WTC11 (cell line): Measurements from ENCODE around the gene ZC3H8. TPM values are rescaled to one million over a fixed set of nuclear protein-coding genes. Genes with fewer than 3 reads are reported as not detected.

Experiments
- ATAC-seq: fragments of 200-7000 bp; cut with Tn5 transposase; 2 replicates; pipeline ENCODE4 v1.10.0; 2021; ENCODE audit warnings: mild to moderate bottlenecking, moderate library complexity
- CTCF ChIA-PET: fragments of 300-600 bp; sonication (Branson Sonifier 250); formaldehyde crosslinking; loops from one replicate; lab custom pipeline; 2021; ENCODE audit warnings: antibody characterized with exemption; lab: Charles Lee
- POLR2A ChIA-PET: fragments of 350-600 bp; sonication (Branson Sonifier 250); formaldehyde crosslinking; loops from one replicate; lab custom pipeline; 2021; ENCODE audit warnings: antibody characterized with exemption; lab: Charles Lee
- DNase-seq: peaks from one replicate; pipeline ENCODE4 v3.0.0; 2021; ENCODE audit warnings: low spot score
- H3K27ac Mint-ChIP-seq: 2 replicates; pipeline ENCODE4 v1.8.0; 2021; ENCODE audit warnings: mixed read lengths
- H3K27me3 Mint-ChIP-seq: 2 replicates; pipeline ENCODE4 v1.8.0; 2021; ENCODE audit warnings: low read depth, mild to moderate bottlenecking, moderate library complexity, mixed read lengths
- H3K36me3 Mint-ChIP-seq: 2 replicates; pipeline ENCODE4 v1.8.0; 2021; ENCODE audit warnings: mixed read lengths
- H3K4me1 Mint-ChIP-seq: 2 replicates; pipeline ENCODE4 v1.8.0; 2022; ENCODE audit warnings: mixed read lengths
- H3K4me3 Mint-ChIP-seq: 2 replicates; pipeline ENCODE4 v1.8.0; 2021; ENCODE audit warnings: mild to moderate bottlenecking, moderate library complexity, mixed read lengths
- H3K9me3 Mint-ChIP-seq: 2 replicates; pipeline ENCODE4 v1.8.0; 2021; ENCODE audit warnings: mixed read lengths
- AFF4 ChIP-seq: sonication (generic); formaldehyde crosslinking; IDR thresholded peaks from 2 replicates; pipeline ENCODE4 v1.8.1; 2023; ENCODE audit warnings: mild to moderate bottlenecking, missing genetic modification reagents, borderline replicate concordance
- ATF2 ChIP-seq: sonication (generic); formaldehyde crosslinking; IDR thresholded peaks from 2 replicates; pipeline ENCODE4 v1.8.1; 2022; ENCODE audit warnings: low read depth, missing genetic modification reagents, borderline replicate concordance
- CTCF ChIP-seq: fragments of 200-600 bp; IDR thresholded peaks from 2 replicates; pipeline ENCODE4 v1.8.0; 2022; ENCODE audit warnings: antibody characterized with exemption
- ELF4 ChIP-seq: sonication (generic); formaldehyde crosslinking; IDR thresholded peaks from 2 replicates; pipeline ENCODE4 v1.8.1; 2022; ENCODE audit warnings: low read depth, mild to moderate bottlenecking, moderate library complexity, missing genetic modification reagents
- GTF2I ChIP-seq: fragments of 250-450 bp; sonication (Bioruptor Pico); conservative IDR thresholded peaks from 2 replicates; pipeline ENCODE4 v1.4.0; 2021; ENCODE audit warnings: mild to moderate bottlenecking
- IRF1 ChIP-seq: sonication (generic); formaldehyde crosslinking; IDR thresholded peaks from 2 replicates; pipeline ENCODE4 v1.8.0; 2023; ENCODE audit warnings: missing genetic modification reagents
- NFATC4 ChIP-seq: fragments of 250-450 bp; sonication (Bioruptor Pico); IDR thresholded peaks from 2 replicates; pipeline ENCODE4 v1.9.0; 2021; ENCODE audit warnings: mild to moderate bottlenecking
- NFE2L1 ChIP-seq: sonication (generic); formaldehyde crosslinking; IDR thresholded peaks from 2 replicates; pipeline ENCODE4 v1.8.1; 2023; ENCODE audit warnings: missing genetic modification reagents
- SP1 ChIP-seq: sonication (generic); formaldehyde crosslinking; conservative IDR thresholded peaks from 2 replicates; pipeline ENCODE4 v1.8.1; 2022; ENCODE audit warnings: missing genetic modification reagents
- TEAD4 ChIP-seq: sonication (generic); formaldehyde crosslinking; IDR thresholded peaks from 2 replicates; pipeline ENCODE4 v1.8.0; 2022; ENCODE audit warnings: mild to moderate bottlenecking, missing genetic modification reagents
- TP53 ChIP-seq: sonication (generic); formaldehyde crosslinking; IDR thresholded peaks from 2 replicates; pipeline ENCODE4 v1.8.1; 2023; ENCODE audit warnings: mild to moderate bottlenecking, missing genetic modification reagents
- ZBTB21 ChIP-seq: sonication (generic); formaldehyde crosslinking; IDR thresholded peaks from 2 replicates; pipeline ENCODE4 v1.8.1; 2023; ENCODE audit warnings: mild to moderate bottlenecking, missing genetic modification reagents, borderline replicate concordance
- ZBTB43 ChIP-seq: sonication (generic); formaldehyde crosslinking; IDR thresholded peaks from 2 replicates; pipeline ENCODE4 v1.8.1; 2023; ENCODE audit warnings: mild to moderate bottlenecking, missing genetic modification reagents
- ZNF219 ChIP-seq: sonication (generic); formaldehyde crosslinking; IDR thresholded peaks from 2 replicates; pipeline ENCODE4 v1.8.0; 2023; ENCODE audit warnings: missing genetic modification reagents, mild to moderate bottlenecking, borderline replicate concordance
- ZNF232 ChIP-seq: sonication (generic); formaldehyde crosslinking; IDR thresholded peaks from 2 replicates; pipeline ENCODE4 v1.8.0; 2022; ENCODE audit warnings: mild to moderate bottlenecking, missing genetic modification reagents
- ZNF416 ChIP-seq: fragments of 250-450 bp; sonication (Bioruptor Pico); IDR thresholded peaks from 2 replicates; pipeline ENCODE4 v1.9.0; 2021; ENCODE audit warnings: mild to moderate bottlenecking, inconsistent platforms
- ZNF512 ChIP-seq: sonication (generic); formaldehyde crosslinking; IDR thresholded peaks from 2 replicates; pipeline ENCODE4 v1.8.1; 2022; ENCODE audit warnings: missing genetic modification reagents, borderline replicate concordance
- total RNA-seq: library from RNA; stranded (reverse); gene quantifications from 3 replicates; pipeline ENCODE4 v1.2.3, GENCODE V29; 2021

ZC3H8 gene
- total RNA-seq, 1 experiment from 2014 or later = 5.7 TPM

GRCh38 chr2:112304298-112304941 is 49.6 kb upstream of the ZC3H8 start (continued):
- TF ChIP-seq ZBTB43 (CRISPR knock-in tag) (no peak), ELF4 (no peak), ZNF416 (CRISPR knock-in tag) (no peak)

GRCh38 chr2:112301973-112302372 is 47.1 kb upstream of the ZC3H8 start:
- DNase-seq = no peak
- POLR2A ChIA-PET = no interaction called here
- H3K27ac Mint-ChIP-seq = no peak overlapping the region
- H3K36me3 Mint-ChIP-seq = peaks cover 16% of the 10 kb centered on the region
- H3K9me3 Mint-ChIP-seq = peaks cover 7% of the 10 kb centered on the region
- H3K4me1 Mint-ChIP-seq = peaks cover 2% of the 10 kb centered on the region; the same call in 1 of the 2 replicates
- H3K4me3 Mint-ChIP-seq = no peak overlapping the region
- TF ChIP-seq ATF2 (no peak), ZNF512 (no peak), ZNF416 (CRISPR knock-in tag) (no peak)
- CTCF ChIA-PET = no interaction called here
- no peak for ATAC-seq
- no peaks in the 10 kb centered on the region for H3K27me3 Mint-ChIP-seq

- Mint-ChIP-seq H3K4me1 (peaks cover 2% of the 10 kb centered on the region; the same call in 1 of the 2 replicates), H3K27ac (no peak overlapping the region), H3K4me3 (no peak overlapping the region), H3K9me3 (peaks cover 7% of the 10 kb centered on the region), H3K36me3 (peaks cover 16% of the 10 kb centered on the region), H3K27me3 (no peaks in the 10 kb centered on the region)
- no peak for ATAC-seq
- ChIA-PET CTCF (no interaction called here), POLR2A (no interaction called here)
- no peak for DNase-seq
- TF ChIP-seq ZNF416 (CRISPR knock-in tag) (no peak), TP53 (CRISPR knock-in tag) (no peak), NFATC4 (CRISPR knock-in tag) (no peak)
Observed at GRCh38 chr2:112301171-112301584, 46.3 kb upstream of the ZC3H8 start.

GRCh38 chr2:112296407-112296806 is 41.6 kb upstream of the ZC3H8 start:
- Mint-ChIP-seq H3K36me3 (peaks cover 3% of the 10 kb centered on the region; the same call in 1 of the 2 replicates), H3K9me3 (peaks cover 7% of the 10 kb centered on the region), H3K27ac (no peak overlapping the region), H3K27me3 (no peaks in the 10 kb centered on the region), H3K4me3 (no peak overlapping the region), H3K4me1 (no peaks in the 10 kb centered on the region)
- DNase-seq = no peak
- ChIA-PET CTCF (no interaction called here), POLR2A (no interaction called here)
- no peak for ATAC-seq
- TF ChIP-seq AFF4 (CRISPR knock-in tag) (no peak), ZNF232 (CRISPR knock-in tag) (no peak), ZNF219 (no peak), ELF4 (no peak), ZBTB21 (CRISPR knock-in tag) (no peak), CTCF (no peak), TEAD4 (CRISPR knock-in tag) (no peak), IRF1 (CRISPR knock-in tag) (no peak), SP1 (CRISPR knock-in tag) (no peak), GTF2I (CRISPR knock-in tag) (no peak), NFE2L1 (CRISPR knock-in tag) (no peak)
